Esophagus muscularis mucosa (tissue), 4 donors: ENCODE measurements around the gene CEP192. TPM values are rescaled to one million over a fixed set of nuclear protein-coding genes. Genes with fewer than 3 reads are reported as not detected.

Experiments
- DNase-seq: peaks from one replicate; pipeline ENCODE4 v3.0.0-alpha.2; 2017; ENCODE audit errors: extremely low spot score
- H3K27ac ChIP-seq, 4 donors: fragments of 200-600 bp; sonication (generic); replicated peaks in 1 of 4; 1 replicate in 3 of 4; 2 replicates in 1 of 4; pipeline ENCODE4 v1.5.1; 2016 to 2019; ENCODE audit warnings: mild to moderate bottlenecking in 1 of 4
- H3K27me3 ChIP-seq, 4 donors: fragments of 200-600 bp; sonication (generic); one replicate each; pipeline versions ENCODE4 v1.5.1 to v1.6.0; 2016 to 2019
- H3K36me3 ChIP-seq, 4 donors: fragments of 200-600 bp; sonication (generic); one replicate each; pipeline ENCODE4 v1.5.1; 2016 to 2019
- H3K4me1 ChIP-seq, 4 donors: fragments of 200-600 bp; sonication (generic); one replicate each; pipeline ENCODE4 v1.5.1; 2016 to 2019
- H3K4me3 ChIP-seq, 4 donors: fragments of 200-600 bp; sonication (generic); 1 replicate in 2 of 4; 2 replicates in 2 of 4; pipeline ENCODE4 v1.5.1; 2016 to 2019; ENCODE audit warnings: mild to moderate bottlenecking in 4 of 4, moderate library complexity in 1 of 4
- H3K9me3 ChIP-seq, 4 donors: fragments of 200-600 bp; sonication (generic); 1 replicate in 3 of 4; 2 replicates in 1 of 4; pipeline ENCODE4 v1.5.1; 2016 to 2019
- EP300 ChIP-seq: sonication (generic); formaldehyde crosslinking; IDR thresholded peaks from one replicate; pipeline ENCODE4 v1.6.1; 2017; ENCODE audit warnings: antibody characterized with exemption
- POLR2A ChIP-seq: fragments of 450-650 bp; IDR thresholded peaks from one replicate; pipeline ENCODE4 v1.6.1; 2017; ENCODE audit warnings: antibody characterized with exemption, moderate library complexity, mild to moderate bottlenecking, low read depth
- POLR2AphosphoS5 ChIP-seq, 2 donors: sonication (generic); formaldehyde crosslinking; IDR thresholded peaks; one replicate each; pipeline ENCODE4 v1.6.1; 2017; ENCODE audit warnings: antibody characterized with exemption in 2 of 2
- WGBS: methylation state at CpG from one replicate; pipeline ENCODE4 v1.1.5; 2018; 5-methylcytosine and 5-hydroxymethylcytosine counted together
- intact Hi-C: fragments of 100-400 bp; cut with DNase I; formaldehyde crosslinking; loops from one replicate; pipeline ENCODE4 v1.15.1; 2023
- total RNA-seq, 4 donors: library from RNA; depleted of rRNA; stranded (reverse); fragments of >200 nt; gene quantifications; one replicate each; pipeline versions ENCODE4 v1.1.0 to v1.2.1, GENCODE V29; 2016
- TF ChIP-seq, protein P1 (sequence below), 3 experiments: fragments of 200-600 bp in 2 of 3; fragments of 450-650 bp in 1 of 3; sonication (generic) in 2 of 3; IDR thresholded peaks; one replicate each; pipeline ENCODE4 v1.5.1; 2017 to 2019; ENCODE audit warnings: antibody characterized with exemption in 3 of 3, mild to moderate bottlenecking in 2 of 3, moderate library complexity in 1 of 3

The CEP192 gene
- total RNA-seq, 4 donors from 2014 or later = 18.7 to 21.6 (median 19.6) TPM

DNA sequence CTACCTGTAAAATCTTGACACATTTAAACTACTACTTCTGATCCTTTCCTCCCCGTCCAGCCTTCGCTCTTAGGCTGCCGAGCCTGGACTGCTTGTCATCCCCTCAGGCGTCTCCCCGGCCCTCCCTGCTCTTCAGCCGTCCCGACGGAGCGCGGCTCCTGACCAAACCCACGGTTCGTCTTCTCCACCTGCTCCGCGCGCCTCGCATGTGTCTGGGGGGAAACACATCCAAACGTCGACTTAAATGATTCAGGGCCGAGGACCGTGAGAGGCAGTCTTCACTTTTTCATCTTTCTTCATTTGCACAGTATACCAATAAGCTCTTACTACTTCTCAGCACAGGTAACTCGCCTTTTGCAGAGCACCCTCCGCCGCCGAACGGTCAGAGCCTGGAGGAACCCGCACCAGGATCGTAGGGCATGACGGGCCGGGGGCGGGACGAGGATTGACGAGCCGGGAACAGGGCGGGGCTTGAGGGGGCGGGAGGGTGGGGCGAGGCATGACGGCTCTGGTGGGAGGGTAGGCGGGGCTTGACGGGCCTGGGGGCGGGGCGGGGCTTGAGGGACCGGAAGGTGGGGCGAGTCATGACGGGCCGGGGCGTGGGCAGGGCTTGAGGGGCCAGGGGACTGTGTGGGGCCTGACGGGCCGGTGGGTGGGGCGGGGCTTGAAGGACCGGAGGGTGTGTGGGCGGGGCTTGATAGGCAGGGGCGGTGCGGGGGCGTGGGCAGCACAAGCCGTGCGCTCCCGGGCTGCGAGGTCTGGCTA, 43.7 kb upstream of the CEP192 start, which contains the start of gene SEH1L:
SEH1L (plus strand) TSS at position 727 of the 765 bp plus-strand sequence. CDS start 111 bp downstream, outside the sequence.
- H3K36me3 ChIP-seq = peaks cover 0 to 4% (median 0%) of the 10 kb centered on the region in 4 donors
- no peaks in the 10 kb centered on the region for H3K27me3 ChIP-seq
- WGBS = 1% methylated on average over 34 of the region's 58 CpGs
- no peaks in the 10 kb centered on the region for H3K9me3 ChIP-seq
- peak; percentile 100 for DNase-seq
- peaks cover 15 to 50% (median 33%) of the 10 kb centered on the region in 4 donors for H3K4me1 ChIP-seq
- TF ChIP-seq EP300 (peak; percentile 13), POLR2A (peak; percentile 71), POLR2AphosphoS5 (IDR thresholded peaks at IDR 0.05) (peak; percentile 82 to 96)
- TF ChIP-seq, protein P1, sequence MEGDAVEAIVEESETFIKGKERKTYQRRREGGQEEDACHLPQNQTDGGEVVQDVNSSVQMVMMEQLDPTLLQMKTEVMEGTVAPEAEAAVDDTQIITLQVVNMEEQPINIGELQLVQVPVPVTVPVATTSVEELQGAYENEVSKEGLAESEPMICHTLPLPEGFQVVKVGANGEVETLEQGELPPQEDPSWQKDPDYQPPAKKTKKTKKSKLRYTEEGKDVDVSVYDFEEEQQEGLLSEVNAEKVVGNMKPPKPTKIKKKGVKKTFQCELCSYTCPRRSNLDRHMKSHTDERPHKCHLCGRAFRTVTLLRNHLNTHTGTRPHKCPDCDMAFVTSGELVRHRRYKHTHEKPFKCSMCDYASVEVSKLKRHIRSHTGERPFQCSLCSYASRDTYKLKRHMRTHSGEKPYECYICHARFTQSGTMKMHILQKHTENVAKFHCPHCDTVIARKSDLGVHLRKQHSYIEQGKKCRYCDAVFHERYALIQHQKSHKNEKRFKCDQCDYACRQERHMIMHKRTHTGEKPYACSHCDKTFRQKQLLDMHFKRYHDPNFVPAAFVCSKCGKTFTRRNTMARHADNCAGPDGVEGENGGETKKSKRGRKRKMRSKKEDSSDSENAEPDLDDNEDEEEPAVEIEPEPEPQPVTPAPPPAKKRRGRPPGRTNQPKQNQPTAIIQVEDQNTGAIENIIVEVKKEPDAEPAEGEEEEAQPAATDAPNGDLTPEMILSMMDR (IDR thresholded peaks at IDR 0.05) = no peak
- intact Hi-C loops = loop anchor here (2.0 to 10.0 kb wide), 3 partner anchors 43 to 643 kb away; partner anchors contain the start of genes AFG3L2, CEP192 and TUBB6
- peak within 1 kb of the TSS; percentile 67 to 84 (median 70) for H3K4me3 ChIP-seq
- H3K27ac ChIP-seq = peak within 1 kb of the TSS; percentile 89 to 98 (median 96)

DNA sequence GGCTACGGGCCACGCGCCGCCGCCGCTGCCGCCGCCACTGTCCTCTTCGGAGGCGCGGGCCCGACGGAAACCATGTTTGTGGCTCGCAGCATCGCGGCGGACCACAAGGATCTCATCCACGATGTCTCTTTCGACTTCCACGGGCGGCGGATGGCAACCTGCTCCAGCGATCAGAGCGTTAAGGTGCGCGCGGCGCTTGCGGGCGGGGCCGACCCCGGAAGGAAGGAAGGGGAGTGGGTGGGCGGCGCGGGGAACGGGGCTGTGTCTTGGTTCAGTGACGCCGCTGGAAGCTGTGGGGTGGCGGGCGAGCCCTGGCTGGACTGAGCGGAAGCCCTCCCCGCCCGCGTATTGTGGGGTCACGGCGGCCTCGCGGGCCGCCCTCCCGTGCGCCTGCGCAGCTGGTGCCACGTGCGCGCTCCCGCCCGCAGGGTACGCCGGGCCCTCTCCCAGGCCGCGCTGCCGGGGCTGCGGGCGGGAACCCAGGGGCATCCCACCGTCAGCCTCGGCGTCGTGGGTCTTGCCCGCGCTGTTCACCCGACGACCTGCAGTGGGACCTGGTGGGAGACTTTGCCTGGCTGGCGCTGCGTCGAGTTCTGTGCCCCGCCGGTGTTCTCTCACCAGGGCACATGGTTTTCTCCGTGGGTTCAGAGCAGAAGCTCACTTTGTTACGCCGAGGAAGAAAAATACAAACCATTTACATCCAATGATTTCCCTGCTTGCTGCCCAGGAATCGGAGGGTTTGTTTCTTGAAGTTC, 42.9 kb upstream of the CEP192 start:
- Histone ChIP-seq H3K4me1 (peaks cover 15 to 52% (median 33%) of the 10 kb centered on the region in 4 donors), H3K27ac (peak overlapping the region; percentile 89 to 98 (median 96)), H3K9me3 (no peaks in the 10 kb centered on the region), H3K27me3 (no peaks in the 10 kb centered on the region), H3K4me3 (peak overlapping the region; percentile 67 to 84 (median 70)), H3K36me3 (peaks cover 0 to 10% (median 2%) of the 10 kb centered on the region in 4 donors)
- DNase-seq = peak; percentile 99
- TF ChIP-seq POLR2A = peak; percentile 68
- TF ChIP-seq POLR2AphosphoS5 (IDR thresholded peaks at IDR 0.05) = peak; percentile 73 to 88
- TF ChIP-seq EP300 = no peak
- intact Hi-C loops = loop anchor here (2.0 to 10.0 kb wide), 3 partner anchors 43 to 643 kb away; partner anchors contain the start of genes AFG3L2, CEP192 and TUBB6
- 3% methylated on average over 31 of the region's 81 CpGs for WGBS

DNA sequence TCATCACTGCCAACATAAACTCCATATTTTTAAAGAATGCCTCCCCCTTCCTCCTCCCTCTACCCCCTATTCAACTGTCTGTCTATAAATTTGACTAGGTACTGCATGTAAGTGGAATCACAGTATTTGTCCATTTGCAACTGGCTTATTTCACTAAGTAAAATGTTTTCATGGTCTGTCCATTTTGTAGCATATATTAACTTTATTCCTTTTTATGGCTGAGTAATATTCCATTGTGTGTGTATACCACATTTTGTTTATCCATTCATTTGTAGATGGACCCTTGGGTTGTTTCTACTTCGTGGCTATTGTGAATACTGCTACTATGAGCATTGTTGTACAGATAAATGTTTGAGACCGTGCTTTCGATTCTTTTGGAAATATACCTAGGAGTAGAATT, 32.7 kb upstream of the CEP192 start:
- 80% methylated on average over 3 of the region's 3 CpGs for WGBS
- H3K4me1 ChIP-seq = no peaks in the 10 kb centered on the region
- H3K9me3 ChIP-seq = no peaks in the 10 kb centered on the region
- no peak overlapping the region for H3K27ac ChIP-seq
- peaks cover 4 to 51% (median 41%) of the 10 kb centered on the region in 4 donors for H3K36me3 ChIP-seq
- TF ChIP-seq EP300 = no peak
- TF ChIP-seq POLR2A = no peak
- TF ChIP-seq, protein P1 (IDR thresholded peaks at IDR 0.05) = no peak
- TF ChIP-seq POLR2AphosphoS5 (IDR thresholded peaks at IDR 0.05) = no peak
- no peak for DNase-seq
- no peak overlapping the region for H3K4me3 ChIP-seq
- intact Hi-C loops = no loop called here
- no peaks in the 10 kb centered on the region for H3K27me3 ChIP-seq

DNA sequence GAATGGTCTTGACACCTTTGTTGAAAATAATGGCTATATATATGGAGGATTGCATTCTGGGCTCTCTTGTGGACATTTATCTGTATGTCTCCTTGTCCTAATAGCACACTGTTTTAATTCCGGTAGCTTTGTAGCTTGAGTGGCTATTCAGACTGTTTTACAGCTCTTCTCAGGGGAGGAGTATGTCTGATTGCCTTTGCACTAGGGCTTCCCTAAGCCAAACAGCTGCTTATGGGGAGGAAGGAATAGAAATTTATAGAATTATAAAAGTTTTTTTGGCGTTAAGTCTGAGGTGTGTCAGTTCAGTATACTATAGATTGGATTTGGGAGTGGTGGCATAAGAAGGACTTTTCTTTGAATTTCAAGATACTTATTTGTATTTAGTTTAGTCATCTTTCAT, 30.8 kb upstream of the CEP192 start:
- intact Hi-C loops = no loop called here
- Histone ChIP-seq H3K27me3 (no peaks in the 10 kb centered on the region), H3K27ac (no peak overlapping the region), H3K4me3 (no peak overlapping the region), H3K4me1 (no peaks in the 10 kb centered on the region), H3K36me3 (peaks cover 8 to 68% (median 49%) of the 10 kb centered on the region in 4 donors), H3K9me3 (no peaks in the 10 kb centered on the region)
- 96% methylated on average over 2 of the region's 2 CpGs for WGBS
- no peak for TF ChIP-seq POLR2A
- TF ChIP-seq, protein P1 (IDR thresholded peaks at IDR 0.05) = no peak
- TF ChIP-seq EP300 = no peak
- no peak for TF ChIP-seq POLR2AphosphoS5 (IDR thresholded peaks at IDR 0.05)
- DNase-seq = no peak
